GM21737 (cell line): ENCODE data around the gene COQ9.

Experiments
- ATAC-seq: cut with Tn5 transposase; IDR thresholded peaks from one replicate; pipeline ENCODE4 v1.9.1; 2021; ENCODE audit warnings: mild to moderate bottlenecking, moderate library complexity; ENCODE audit not compliant: unreplicated experiment

Gene COQ9

DNA sequence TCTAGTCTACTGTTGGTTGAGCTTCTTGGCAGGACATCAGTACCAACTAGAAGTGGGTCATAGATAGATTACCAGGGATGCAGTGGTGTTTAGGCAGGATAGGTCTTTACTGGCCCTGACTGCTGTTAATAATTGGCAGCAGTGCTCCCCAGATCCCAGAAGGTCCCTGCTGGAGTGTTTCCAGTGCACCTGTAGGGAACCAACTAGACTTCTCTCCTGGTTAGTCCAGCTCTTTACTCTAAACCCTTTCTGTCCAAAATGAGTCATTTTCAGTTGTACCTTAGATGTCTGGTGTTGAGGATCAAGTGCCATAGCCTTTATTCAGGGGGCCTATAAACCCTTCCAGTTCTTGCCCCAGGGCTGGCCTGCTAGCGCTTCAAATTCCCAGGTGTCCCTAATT, 23.9 kb downstream of the COQ9 start:
- no peak for ATAC-seq

DNA sequence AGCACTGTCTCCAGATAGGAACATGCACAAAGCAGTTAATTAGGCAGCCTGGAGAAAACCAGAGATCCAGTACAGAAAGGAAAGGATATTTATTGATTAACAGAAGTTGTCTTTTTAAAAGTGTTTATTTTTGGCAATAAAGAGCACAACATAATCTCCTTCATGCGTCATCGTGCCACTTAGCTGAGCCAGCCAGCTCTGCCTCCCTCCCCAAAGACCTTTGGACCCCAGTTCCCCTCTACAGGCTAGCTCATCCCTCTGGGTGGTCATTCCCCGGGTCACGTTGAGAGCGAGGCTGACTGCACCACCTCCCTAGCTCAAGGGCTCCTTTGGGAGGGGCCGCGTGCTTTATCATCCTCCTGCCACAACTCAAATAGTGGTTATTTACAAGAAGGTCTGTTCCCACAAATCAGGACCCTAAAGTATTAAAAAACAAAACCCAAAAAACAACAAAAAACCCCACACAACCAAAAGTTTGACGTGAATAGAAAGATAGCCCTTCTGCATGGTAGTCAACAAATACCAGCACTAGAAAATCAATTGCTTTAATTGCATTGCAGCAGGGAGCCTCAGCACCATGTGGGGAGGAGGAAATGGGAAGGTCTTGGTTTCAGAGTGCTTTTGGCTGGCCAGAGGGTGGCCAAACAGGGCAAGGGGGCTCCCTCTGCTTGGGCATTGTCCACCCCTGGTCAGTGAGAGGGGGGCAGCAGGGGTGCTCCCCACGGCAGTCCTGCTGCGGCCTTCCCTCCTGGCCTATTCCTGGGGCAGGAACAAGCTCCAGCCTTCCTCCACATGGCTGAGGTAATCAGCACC, 24.8 kb downstream of the COQ9 start:
- ATAC-seq: no peak

DNA sequence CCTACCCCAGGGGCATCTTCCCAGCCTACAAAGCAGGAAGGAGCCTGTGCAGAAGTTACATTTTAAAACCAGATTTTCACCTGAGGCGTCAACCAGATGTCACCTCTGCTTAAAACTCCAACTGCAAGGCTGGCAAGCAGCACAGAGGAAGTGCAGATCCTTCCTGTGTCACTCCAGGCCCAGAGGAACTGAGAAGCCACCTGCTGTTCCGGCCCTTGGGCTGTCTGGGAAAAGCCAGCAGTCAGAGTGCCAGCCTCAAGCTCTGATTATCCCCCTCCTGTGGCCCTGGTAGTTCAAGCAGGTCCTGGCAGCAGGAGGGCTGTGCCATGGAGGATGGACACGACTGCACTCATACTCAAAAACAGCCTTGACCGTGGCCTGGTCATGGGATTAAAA, 25.4 kb downstream of the COQ9 start:
- no peak for ATAC-seq

DNA sequence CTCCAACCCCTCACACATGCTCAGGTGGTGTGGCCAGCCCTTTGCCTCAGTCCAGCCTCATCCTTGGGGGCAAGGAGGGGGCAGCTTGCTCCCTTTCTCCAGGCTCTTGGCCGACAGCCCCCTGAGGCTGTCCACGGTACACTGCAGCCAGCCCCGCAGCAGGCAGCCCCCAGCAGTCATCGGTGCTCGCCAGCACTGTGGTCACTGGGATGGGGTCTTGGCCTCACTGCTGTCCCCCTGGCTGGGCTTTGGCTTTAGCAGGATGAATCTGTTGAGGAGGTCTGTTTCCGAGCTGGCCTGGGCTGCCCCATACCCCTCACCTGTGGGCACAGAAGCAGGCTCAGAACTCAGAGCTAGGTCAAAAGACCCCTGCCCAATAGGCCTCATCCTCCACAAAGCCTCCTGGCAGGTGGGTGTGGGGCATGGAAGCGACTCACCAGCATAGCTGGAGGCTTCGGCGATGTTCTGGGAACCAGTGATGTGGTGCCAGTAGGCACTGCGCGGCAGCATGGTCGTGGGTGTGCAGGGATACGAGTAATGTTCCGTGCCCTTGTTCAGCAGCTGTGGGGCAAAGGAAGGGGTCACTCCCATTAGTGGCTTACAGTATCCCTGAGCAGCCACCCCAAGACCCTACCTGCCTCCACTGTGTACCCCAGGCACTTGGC, 26.0 kb downstream of the COQ9 start:
- ATAC-seq: no peak

DNA sequence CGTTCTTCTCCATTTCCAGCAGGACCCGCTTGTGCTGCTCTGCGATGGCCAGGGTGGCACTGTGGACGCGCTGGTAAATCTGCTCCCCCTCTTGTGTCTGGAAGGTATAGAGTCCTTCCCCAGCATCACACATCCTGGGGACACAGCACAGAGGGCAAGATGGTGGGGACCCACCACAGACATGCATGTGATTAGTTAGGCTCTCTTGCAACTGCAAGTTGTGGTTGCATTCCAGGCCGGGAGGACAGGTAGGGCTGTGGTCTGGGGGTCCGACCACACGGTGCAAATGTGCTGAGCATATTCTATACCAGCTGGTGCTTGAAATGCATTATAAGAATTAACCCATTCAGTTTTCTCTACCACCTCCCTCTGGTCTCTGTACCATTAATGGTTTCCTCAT, 26.6 kb downstream of the COQ9 start:
- no peak for ATAC-seq

DNA sequence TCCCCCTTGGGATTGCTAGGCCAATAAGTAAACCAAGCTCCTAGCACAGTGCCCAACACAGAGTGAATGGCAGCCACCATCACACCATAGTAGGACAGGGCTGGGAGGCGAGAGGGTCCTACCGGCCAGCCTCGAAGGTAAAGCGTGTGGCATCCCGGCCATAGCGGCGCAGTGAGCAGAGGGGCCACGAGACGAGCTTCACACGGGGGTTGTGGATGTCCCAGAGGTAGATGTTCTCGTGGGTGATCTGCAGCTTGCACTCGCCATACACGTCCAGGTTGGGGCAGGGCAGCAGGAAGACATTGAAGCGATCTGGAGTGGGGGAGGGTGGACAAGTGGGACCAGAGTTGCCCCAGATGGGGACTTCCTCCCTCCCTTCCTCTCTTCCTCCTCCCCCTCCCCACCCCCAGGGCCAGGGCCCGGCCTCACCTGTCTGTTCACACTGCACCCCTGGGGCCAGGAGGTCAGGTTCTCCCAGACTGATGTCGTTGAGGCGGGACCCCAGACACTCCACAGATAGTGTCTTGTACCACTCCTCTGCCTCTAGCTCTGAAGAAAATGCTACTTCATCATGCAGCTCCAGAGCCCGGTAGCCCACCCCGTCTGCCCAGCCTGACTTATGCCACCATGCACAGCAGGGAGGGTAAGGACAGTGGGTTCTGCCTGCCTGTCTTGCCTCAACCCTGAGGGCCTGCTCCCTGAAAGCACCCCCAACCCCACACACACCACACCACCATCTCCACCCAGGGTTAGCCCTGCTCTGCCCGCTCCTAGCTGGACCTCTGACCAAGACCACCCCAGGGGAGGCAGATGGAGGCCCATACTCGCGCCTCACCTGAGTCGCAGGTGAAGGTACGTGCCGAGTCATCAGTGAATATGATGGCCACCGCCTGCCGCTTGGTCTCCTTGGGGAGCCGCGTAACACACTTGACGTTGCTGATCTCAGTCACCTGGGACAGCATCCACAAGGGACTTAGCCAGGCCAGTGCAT, 27.7 kb downstream of the COQ9 start:
- ATAC-seq: no peak

DNA sequence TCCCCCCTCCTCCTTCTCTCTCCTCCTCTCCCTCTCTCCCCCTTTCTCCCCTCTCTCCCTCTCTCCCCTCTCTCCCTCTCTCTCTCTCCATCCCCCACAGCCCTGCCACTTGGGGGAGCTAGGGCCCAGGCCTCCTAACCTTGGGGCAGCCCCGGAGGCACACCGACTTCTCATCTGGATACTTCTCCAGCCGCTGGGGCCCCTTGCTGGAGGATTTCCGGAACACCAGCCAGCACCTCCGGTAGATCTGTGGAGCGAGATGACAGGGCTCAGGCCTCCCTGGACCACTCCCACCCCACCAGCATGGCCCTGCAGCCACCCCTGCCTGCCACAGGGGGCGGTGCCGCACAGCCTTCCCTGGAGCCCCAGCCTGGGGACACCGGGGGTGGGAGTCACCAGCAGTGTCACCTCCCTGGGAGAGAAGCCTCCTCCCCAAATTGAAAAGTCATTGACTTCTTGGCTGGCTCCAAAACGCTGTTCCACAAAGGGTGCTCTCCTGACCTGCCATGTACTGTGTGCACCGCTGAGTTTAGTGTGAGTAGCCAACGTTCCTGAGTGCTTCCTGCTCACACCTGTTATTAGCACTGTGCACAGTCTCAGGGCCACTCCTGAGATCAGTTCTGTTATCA, 28.5 kb downstream of the COQ9 start:
- ATAC-seq: peak; percentile 88

DNA sequence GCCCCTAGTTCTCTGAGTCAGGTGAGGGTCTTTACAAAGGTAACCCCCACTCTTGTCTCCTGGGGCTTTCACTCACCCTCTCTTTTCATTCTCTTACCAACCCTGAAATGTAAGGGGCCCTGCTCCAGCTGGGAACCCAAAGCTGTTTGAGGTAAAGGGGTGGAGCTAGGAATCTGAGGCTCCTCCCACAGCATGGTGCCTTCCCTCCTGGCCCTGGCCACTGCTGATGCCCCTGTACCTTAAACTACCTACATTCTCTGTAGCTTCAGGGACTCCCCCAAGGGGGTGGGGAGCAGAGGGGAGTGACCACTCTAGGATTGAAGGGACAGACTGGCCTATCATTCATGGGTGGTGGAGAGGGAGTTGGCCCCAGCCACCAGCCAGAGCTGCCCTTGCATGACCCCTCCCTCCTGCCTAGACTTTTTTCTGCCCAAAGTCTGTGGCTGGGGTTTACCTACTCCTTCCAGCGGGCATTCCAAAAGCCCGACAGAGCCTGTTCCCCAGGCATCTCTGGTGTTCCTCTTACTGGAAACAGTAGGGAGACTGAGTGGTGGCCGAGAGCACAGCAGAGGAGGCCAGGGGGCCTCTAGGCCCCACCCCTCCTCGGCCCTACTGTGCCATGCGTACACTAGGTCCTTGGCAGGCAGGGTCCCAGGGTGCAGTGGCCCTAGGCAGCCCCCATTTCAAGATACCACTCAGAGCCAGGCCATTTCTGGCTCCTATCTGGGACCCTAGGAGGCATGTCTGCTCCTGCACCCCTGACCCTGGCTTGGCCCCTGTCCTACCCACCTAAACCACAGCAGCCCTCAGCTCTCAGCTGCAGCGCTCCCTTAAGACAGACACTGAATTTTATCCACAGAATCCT, 29.5 kb downstream of the COQ9 start:
- ATAC-seq: no peak

DNA sequence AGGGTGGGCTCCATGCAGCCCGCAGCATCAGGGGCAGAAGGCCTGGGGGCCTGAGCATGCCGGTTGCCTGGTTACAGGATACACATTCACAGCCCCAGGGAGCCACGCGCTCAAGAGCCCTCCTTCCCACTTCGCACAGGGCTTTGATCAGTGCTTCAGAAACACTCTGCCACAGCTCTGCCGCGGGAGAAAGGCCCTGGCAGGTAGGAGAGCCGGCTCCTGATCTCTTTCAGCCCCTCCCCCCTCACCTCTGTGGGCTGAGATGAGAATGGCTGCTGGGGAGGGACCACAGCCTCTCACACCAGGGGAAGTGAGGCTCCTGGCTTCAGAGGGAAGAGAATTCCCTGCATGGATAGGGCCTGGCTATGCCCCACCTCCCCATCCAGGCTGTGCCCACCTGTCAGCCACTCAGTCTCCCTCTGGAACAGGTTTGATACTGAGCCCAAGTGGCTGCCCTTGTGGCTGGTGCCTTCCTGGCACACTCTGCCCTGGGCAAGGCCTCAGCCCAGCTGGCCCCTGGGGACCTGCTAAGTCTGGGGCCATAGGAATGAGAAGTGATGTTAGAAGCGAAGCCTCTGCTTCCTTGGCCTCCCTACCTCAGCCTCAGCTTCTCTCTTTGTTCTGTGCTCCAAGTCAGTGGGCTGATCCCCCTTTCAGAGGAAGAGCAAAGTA, 30.4 kb downstream of the COQ9 start:
- ATAC-seq: no peak

DNA sequence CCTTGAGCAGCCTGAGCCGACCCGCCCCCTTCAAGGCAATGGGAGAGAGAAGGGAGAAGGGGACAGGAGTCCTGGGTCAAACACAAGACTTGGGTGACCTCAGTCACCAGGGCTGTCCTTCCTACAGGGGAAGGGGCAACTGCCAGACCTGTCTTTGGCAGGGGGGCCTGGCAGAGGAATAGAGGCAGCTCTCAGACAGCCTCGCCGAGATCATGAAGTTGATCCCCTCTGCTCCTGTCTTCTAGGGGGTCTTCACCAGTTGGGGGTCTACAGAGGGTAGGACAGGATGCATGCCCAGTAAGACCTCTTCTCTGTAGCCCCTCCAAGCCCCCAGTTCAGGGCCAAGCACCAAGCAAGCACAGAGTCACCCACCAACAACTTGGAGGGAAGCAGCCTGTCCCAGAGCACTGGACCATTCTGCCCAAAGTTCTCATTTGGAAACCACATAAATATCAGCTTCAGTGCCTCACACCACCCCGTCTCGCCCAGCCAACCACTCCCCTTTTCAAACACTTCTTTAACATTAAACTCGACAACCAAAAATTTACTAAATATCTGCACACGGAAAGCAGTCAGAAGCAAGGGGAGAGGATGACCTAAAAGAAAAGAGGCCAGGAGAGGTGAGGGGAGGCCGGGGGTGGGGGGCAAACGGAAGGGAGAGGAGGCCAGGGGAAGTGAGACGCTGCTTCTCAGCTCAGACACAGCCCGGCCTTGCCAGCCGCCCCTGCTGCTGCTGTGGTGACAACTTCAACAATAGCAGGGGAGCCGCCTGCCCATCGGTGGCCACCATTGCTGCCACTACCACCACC, 31.3 kb downstream of the COQ9 start:
- ATAC-seq: no peak

DNA sequence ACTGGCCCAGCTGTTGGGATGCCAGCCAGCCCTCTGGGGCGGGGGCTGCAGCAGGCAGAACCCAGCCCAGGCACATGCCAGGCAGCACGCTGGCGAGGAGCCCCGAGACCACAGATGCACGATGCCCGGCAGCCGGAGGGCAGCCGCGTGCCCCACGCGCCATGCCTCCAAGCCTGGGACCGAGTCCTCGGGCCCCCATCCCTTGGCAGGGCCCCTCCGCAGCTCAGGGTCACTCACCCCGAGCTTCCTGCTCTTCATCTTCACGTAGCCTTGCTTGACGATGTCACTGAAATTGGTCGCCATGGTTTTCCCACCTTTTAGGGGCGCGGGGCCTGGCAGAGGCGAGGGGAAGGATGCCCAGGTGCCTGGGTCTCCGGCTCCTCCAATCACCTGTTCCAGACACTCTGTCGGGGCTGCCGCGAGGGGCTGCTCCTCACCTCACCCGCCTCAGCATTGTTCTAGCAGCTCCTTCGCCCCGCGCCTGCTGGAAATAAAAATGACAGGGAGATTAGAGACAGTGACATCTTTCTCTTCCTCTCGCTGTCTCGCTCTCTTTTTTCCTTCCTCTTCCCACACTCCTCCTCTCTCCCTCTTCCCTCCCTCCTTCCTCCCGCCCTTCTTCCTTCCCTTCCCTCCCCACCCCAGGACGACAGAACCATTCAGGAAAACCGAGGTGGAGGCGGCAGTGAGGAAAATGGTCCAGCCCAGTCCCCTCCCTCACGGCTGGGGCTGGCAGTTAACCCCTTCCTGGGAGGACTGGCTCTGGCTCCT, 32.1 kb downstream of the COQ9 start:
- no peak for ATAC-seq

DNA sequence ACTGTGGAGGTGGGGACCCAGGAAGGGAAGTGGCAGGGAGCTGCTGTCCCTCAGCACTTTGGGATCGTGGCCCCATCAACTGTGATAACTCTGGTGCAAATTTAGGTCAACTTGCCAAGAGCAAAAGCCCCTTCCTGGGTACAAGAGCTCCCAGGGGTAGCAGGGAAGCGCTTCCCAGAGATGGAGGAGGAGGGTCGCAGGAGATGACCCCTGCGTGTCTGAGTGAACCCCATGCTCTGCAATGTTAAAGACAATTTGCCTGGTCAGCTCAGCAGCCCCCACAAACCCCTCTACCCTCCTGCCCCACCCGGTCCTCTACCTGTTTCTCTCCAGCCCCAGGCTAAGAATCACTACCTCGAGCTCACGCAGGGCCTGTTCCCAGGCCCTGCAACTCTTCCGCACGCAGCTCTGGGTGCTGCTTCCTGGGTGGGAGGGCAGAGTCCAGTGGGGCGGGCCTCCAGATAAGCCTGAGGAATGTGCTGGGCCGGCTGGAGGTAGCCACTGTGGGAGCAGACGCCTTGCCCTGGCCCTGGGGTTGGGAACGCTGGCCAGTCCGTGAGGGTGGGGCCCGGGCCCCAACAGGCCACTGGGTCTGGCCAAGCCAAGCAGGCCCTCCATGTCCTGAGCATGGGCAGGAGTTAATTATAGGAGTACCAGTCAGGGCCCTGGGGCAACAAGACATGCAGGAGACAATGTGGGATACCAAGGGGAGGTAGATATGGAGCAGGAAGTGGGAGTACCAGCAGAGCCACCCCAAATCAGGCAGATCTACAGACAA, 32.9 kb downstream of the COQ9 start:
- no peak for ATAC-seq

DNA sequence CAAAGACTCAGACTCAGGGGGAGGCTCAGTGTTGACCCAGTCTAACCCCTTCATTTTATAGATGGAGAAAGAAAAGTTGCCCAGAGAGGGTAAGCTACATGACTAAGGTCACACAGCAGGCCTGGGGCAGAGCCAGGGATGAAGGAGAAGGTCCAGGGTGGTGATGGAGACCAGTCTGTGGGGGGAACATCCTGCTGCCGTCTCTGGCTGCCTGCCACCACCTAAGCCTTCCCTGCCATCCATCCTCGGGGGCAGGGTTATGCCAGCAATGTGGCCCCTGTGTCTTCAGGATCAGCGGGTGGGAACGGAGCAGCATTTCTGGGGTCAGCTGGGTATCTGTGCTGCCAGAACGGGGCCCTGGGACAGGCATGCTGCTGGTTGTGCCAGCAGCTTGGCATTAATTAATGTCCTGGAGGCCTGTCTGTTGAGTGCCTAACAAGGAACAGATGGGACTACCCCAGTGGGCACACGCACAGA, 33.5 kb downstream of the COQ9 start:
- ATAC-seq: no peak

DNA sequence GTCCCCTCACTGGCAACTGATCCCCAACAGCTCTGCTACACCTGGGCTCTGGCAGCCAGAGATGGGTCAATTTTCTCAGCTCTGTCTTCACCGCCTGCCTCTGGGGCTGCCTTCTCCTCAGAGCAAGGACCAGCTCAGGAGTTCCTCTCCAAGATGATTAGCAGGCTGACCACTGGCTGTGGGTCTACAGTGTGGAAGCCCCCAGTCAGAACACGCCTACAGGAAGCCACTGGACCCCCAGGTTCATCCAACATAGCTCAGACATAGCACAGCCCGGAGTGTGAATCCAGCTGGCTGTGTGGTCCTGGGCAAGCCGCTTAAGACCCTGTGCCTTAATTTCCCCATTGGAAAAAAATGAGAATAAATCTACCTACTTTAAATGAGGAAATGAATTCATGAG, 34.1 kb downstream of the COQ9 start:
- ATAC-seq: no peak

DNA sequence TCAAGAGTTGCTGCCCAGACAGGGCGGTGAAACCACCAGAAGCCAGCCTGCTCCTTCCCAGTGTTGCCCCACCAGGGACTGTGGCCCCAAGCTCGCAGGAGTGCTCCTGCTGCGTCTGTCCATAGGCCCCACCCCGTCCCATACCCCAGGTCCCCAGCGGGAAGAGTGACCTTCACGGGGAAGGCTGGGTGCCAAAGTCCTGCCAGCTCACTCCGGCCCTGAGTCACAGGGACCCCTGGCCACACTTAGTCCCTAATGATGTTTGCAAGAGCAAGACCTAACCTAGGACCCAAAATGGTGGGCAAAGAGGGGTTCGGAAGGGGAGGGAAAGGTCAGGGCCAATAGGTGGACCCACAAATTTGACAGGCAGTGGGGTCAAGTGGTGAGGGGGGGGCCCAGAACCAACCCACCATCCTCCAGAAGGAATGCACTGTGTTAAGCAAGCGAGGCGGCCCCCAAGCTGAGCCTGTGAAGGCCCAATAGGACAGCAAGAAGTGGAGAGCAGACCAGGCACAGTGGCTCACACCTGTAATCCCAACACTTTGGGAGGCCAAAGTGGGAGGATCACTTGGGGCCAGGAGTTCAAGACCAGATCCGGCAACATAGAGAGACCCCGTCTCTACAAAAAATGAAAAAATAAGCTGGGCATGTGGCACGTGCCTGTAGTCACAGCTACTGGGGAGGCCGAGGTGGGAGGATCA, 35.7 kb downstream of the COQ9 start:
- ATAC-seq: no peak

DNA sequence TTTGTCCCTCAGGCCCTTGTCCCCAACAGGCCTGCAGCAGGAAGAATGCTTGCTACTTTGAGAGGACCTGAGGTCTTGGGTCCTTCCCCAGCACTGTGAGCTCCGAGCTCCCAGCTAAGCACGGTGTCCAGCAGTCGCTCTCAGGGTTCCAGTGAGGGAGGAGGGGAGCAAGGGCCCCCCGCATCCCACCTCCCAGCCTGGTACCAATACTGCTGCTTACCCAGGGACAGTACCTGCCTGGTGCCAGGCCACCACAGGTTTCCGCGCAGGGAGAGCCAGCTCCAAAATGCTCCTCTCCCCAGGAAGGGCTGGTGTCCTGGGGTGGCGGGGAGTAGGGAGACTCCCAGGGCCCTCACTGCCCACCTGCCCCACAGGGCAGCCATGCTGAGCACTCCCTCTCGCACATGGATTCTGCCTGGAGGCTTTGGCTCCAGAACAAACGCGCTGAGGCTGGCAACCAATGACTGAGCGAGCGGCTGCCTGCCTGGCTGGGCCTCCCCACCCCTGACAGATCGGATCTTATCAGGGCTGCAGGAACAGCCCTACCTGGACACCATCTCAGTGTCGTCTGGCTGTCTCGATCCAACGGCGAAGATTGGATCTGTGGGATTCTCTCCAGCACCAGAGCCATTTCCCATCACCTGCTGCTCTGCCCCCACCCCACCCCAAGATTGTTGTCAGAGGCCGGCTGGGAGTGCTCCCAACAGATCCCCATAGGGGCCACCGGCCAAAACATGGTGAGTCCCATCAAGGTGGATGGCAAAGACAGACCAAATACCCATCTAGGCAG, 36.6 kb downstream of the COQ9 start:
- no peak for ATAC-seq
